GM19193 (cell line): Measurements from ENCODE around the gene WASHC3.

ENCODE experiments used
- POLR2A ChIP-seq: IDR thresholded peaks from 4 replicates; pipeline ENCODE4 v1.6.1; 2011; ENCODE audit not compliant: insufficient read depth, insufficient read length; ENCODE audit errors: extremely low read depth

The WASHC3 gene

DNA sequence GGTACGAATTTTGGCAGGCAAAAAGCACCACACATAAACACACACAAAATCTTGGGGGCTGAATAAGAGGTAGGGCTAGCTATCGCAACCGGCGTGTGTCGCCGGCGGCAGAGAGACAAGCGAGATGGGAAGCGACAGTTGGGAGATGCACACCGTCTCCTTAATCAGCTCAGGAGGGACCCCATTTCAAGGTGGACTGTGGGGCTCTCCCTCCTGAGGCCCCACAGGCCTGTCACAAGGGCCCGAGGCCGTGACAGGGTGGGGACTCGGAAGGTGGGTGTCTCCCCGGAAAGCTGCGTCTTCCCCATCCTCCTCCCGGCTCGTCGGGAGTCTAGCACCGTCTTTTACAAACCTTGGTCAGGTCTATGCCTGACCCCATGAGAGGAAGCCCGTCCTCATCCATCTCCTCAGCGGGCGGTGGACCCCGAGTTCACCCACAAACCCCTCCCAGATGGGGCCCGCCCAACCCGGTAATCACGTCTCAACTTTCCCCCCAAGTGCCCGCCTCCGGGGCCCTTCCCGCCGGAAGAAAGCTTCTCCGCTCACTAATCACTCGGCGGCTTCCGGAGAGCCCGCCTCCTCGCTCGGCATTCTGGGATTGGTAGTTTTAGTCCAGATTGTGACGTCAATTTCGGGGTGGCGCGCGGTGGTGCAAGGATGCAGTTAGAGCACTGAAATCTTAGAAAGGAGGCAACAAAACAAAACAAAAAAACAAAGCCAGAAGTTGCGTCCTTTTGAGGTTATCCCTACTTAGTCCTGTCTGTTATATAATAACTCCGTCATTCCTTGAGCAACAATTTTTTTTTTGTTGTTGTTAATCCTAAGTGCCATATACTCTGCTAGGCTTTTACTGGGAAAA, at the start of gene WASHC3:
TSS of gene WASHC3 (minus strand) at position 432 of the 859 bp plus-strand sequence. CDS start at position 403, 29 bp downstream.
- peak; percentile 79 for TF ChIP-seq POLR2A

- TF ChIP-seq POLR2A = no peak
Measured at GRCh38 chr12:102110782-102111181, 49.0 kb upstream of the WASHC3 start.

DNA sequence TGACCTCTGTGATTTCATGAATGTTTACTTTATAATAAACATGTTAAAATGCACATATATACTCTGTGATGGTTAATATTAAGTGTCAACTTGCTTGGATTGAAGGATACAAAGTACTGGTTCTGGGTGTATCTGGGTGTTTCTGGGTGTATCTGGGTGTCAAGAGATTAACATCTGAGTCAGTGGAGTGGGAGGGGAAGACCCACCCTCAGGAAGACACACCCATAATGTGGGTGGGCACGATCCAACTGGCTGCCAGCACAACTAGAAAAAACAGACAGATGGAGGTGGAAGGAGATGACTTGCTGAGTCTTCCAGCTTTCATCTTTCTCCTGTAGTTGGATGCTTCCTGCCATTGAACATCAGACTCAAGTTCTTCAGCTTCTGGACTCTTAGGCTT, 46.2 kb upstream of the WASHC3 start:
- TF ChIP-seq POLR2A = no peak

- no peak for TF ChIP-seq POLR2A
Measured at GRCh38 chr12:102106905-102107304, 45.1 kb upstream of the WASHC3 start.

- TF ChIP-seq POLR2A = no peak
Measured at GRCh38 chr12:102096855-102097254, 35.1 kb upstream of the WASHC3 start.

- TF ChIP-seq POLR2A = no peak
Measured at GRCh38 chr12:102095677-102096263, 34.0 kb upstream of the WASHC3 start.

GRCh38 chr12:102093319-102093718, 31.5 kb upstream of the WASHC3 start:
- no peak for TF ChIP-seq POLR2A

GRCh38 chr12:102080842-102081241, 19.1 kb upstream of the WASHC3 start:
- no peak for TF ChIP-seq POLR2A

- TF ChIP-seq POLR2A = no peak
Measured at GRCh38 chr12:102069707-102070106, 7.9 kb upstream of the WASHC3 start.

GRCh38 chr12:102067574-102068258, 5.9 kb upstream of the WASHC3 start:
- no peak for TF ChIP-seq POLR2A

GRCh38 chr12:102064476-102064875, 2.7 kb upstream of the WASHC3 start:
- no peak for TF ChIP-seq POLR2A

DNA sequence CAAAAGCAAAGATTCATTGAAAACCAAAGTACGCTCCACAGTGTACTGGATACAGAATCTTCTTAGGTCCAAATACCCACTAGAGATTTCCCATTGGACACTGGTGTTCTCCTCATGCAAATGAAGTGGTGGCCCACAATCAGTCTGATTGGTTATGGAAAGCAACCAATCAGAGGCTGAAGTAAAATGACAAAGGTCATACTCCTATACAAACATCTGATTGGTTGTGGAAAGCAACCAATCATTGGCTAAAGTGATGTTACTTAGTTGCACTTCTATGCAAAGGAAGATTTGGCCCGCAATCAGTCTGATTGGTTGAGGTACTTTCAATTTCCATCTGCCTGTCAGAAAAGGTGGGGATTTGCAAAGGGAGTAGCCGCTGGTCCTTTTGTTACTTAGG, 1.3 kb upstream of the WASHC3 start:
- TF ChIP-seq POLR2A = no peak

DNA sequence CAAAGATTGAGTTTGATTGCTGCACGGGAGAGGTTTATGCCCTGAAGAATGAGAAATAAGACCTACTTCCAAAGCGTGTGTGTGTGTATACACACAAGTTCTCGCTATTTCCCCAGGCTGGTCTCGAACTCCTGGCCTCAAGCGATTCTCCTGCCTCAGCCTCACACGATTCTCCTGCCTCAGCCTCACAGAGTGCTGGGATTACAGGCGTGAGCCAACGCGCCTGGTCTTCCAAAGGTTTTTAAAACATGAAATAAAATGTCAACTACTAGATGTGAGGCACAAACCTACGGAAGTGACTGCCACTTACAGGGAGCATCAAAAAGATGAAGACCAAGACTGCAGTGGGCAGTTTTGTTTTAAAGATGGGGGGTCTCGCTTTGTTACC, 622 bp upstream of the WASHC3 start:
- no peak for TF ChIP-seq POLR2A

DNA sequence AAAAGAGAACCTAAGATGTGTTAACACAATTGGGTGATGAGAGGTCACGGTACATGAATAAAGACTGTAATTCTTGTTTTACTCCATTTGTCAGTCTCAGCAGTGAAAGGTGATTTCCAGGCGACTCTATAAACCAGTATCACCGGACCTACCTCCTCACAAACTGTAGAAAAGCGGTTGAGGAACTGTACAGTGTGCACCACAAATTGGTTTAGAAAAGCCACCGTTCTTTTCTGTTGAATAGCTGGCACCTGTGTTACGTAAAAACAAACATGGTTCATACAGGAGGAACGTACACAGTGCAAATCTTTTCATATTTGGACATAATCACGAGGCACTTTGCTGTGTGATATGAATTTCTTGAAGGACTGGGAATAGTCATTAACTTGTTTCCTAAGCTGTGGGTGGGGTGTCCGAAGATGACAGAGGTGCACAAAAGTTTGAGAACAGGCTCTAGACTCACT, 663 bp downstream of the WASHC3 start:
- TF ChIP-seq POLR2A = no peak

DNA sequence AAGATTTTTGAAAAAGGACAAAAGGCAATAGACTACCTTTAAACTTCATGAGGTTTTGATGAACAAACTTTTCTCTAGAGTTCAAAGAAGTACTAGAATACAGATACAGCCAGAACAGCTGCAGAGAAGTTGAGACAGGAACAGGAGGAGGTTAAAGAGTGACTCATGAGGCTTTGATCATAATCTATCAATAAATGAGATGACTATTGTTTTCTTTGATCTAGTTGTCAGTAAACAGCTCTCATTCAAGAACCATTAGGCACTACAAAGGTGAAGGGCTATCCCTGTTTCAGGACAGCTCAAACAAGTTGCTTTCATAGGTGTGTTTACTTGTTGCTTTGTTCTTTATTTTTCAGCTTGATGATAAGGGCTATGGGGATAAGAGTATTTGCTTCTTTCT, 2.4 kb downstream of the WASHC3 start:
- no peak for TF ChIP-seq POLR2A
